Glutamatergic neuron (in vitro differentiated cells): ENCODE data around the gene MYBPH. TPM values are rescaled to one million over a fixed set of nuclear protein-coding genes. Genes with fewer than 3 reads are reported as not detected.

Experiments used
- DNase-seq: peaks from one replicate; pipeline ENCODE4 v3.0.0; 2022
- H3K27ac Mint-ChIP-seq: one replicate; pipeline ENCODE4 v1.8.0; 2020; ENCODE audit warnings: mild to moderate bottlenecking, mixed read lengths, inconsistent platforms; ENCODE audit not compliant: unreplicated experiment
- H3K27me3 Mint-ChIP-seq: one replicate; pipeline ENCODE4 v1.8.0; 2020; ENCODE audit warnings: mild to moderate bottlenecking, moderate library complexity, mixed read lengths, inconsistent platforms; ENCODE audit not compliant: unreplicated experiment
- H3K36me3 Mint-ChIP-seq: one replicate; pipeline ENCODE4 v1.8.0; 2020; ENCODE audit warnings: mild to moderate bottlenecking, mixed read lengths, inconsistent platforms; ENCODE audit not compliant: unreplicated experiment
- H3K4me1 Mint-ChIP-seq: one replicate; pipeline ENCODE4 v1.8.0; 2020; ENCODE audit warnings: mild to moderate bottlenecking, low read depth, mixed read lengths, inconsistent platforms; ENCODE audit not compliant: unreplicated experiment
- H3K4me3 Mint-ChIP-seq: one replicate; pipeline ENCODE4 v1.8.0; 2020; ENCODE audit warnings: mild to moderate bottlenecking, mixed read lengths, inconsistent platforms; ENCODE audit not compliant: unreplicated experiment
- H3K9me3 Mint-ChIP-seq: one replicate; pipeline ENCODE4 v1.8.0; 2020; ENCODE audit warnings: mild to moderate bottlenecking, moderate library complexity, mixed read lengths, inconsistent platforms; ENCODE audit not compliant: unreplicated experiment
- CTCF ChIP-seq: fragments of 200-600 bp; sonication (generic); IDR thresholded peaks from one replicate; pipeline ENCODE4 v1.5.0; 2021; ENCODE audit not compliant: partially characterized antibody, unreplicated experiment
- total RNA-seq: library from RNA; stranded (reverse); fragmentation: NEBNext Ultra II Directional; extraction: Animal tissue kit (Norgen Biotek cat#: 25700); gene quantifications from one replicate; pipeline ENCODE4 v1.2.1, GENCODE V29; 2021; ENCODE audit not compliant: unreplicated experiment

MYBPH gene
- total RNA-seq, 1 donor from 2014 or later: not detected

- peaks cover 17% of the 10 kb centered on the region for H3K27me3 Mint-ChIP-seq
- H3K27ac Mint-ChIP-seq: no peak overlapping the region
- H3K4me1 Mint-ChIP-seq: no peaks in the 10 kb centered on the region
- DNase-seq: no peak
- peaks cover 7% of the 10 kb centered on the region for H3K9me3 Mint-ChIP-seq
- H3K36me3 Mint-ChIP-seq: peaks cover 11% of the 10 kb centered on the region
- no peak for TF ChIP-seq CTCF
- H3K4me3 Mint-ChIP-seq: no peak overlapping the region
Observed at GRCh38 chr1:203167026-203167912, 8.4 kb downstream of the MYBPH start.

GRCh38 chr1:203166192-203166940, 9.3 kb downstream of the MYBPH start:
- Mint-ChIP-seq H3K27me3 (peaks cover 18% of the 10 kb centered on the region), H3K36me3 (peaks cover 11% of the 10 kb centered on the region), H3K4me3 (no peak overlapping the region), H3K9me3 (peaks cover 7% of the 10 kb centered on the region), H3K4me1 (no peaks in the 10 kb centered on the region), H3K27ac (no peak overlapping the region)
- DNase-seq: no peak
- no peak for TF ChIP-seq CTCF

- H3K9me3 Mint-ChIP-seq: peaks cover 8% of the 10 kb centered on the region
- no peak for DNase-seq
- TF ChIP-seq CTCF: no peak
- H3K27ac Mint-ChIP-seq: no peak overlapping the region
- H3K4me1 Mint-ChIP-seq: no peaks in the 10 kb centered on the region
- peaks cover 15% of the 10 kb centered on the region for H3K27me3 Mint-ChIP-seq
- H3K4me3 Mint-ChIP-seq: no peak overlapping the region
- H3K36me3 Mint-ChIP-seq: peaks cover 11% of the 10 kb centered on the region
Observed at GRCh38 chr1:203165800-203166161, 9.8 kb downstream of the MYBPH start.

GRCh38 chr1:203165101-203165799, 10.4 kb downstream of the MYBPH start:
- peaks cover 8% of the 10 kb centered on the region for H3K9me3 Mint-ChIP-seq
- no peak overlapping the region for H3K4me3 Mint-ChIP-seq
- no peak overlapping the region for H3K27ac Mint-ChIP-seq
- DNase-seq: no peak
- no peak for TF ChIP-seq CTCF
- H3K36me3 Mint-ChIP-seq: peaks cover 11% of the 10 kb centered on the region
- no peaks in the 10 kb centered on the region for H3K4me1 Mint-ChIP-seq
- peaks cover 15% of the 10 kb centered on the region for H3K27me3 Mint-ChIP-seq
